Heart left ventricle (tissue), 16 donors: Measurements from ENCODE around the gene MAN1C1. TPM values are rescaled to one million over a fixed set of nuclear protein-coding genes. Genes with fewer than 3 reads are reported as not detected.

Source experiments
- ATAC-seq, 4 donors: fragments of 200-7000 bp; cut with Tn5 transposase; one replicate each; pipeline ENCODE4 v1.9.1; 2020 to 2022; ENCODE audit warnings: moderate library complexity in 4 of 4, mild to moderate bottlenecking in 3 of 4, moderate number of reproducible peaks in 1 of 4
- DNase-seq, 5 donors: peaks; one replicate each; pipeline ENCODE4 v3.0.0-alpha.2; 2020
- H3K27ac ChIP-seq, 12 donors: fragments of 200-600 bp; sonication (generic) in 4 of 12; one replicate each; pipeline versions ENCODE4 v1.5.0 to v1.8.0; 2016 to 2022; ENCODE audit warnings: mild to moderate bottlenecking in 2 of 12
- H3K27me3 ChIP-seq, 9 donors: fragments of 200-600 bp; sonication (generic) in 2 of 9; one replicate each; pipeline versions ENCODE4 v1.5.1 to v1.8.0; 2016 to 2022; ENCODE audit warnings: mild to moderate bottlenecking in 3 of 9
- H3K36me3 ChIP-seq, 9 donors: fragments of 200-600 bp; sonication (generic) in 2 of 9; one replicate each; pipeline versions ENCODE4 v1.5.0 to v1.8.0; 2018 to 2022; ENCODE audit warnings: mild to moderate bottlenecking in 2 of 9
- H3K4me1 ChIP-seq, 12 donors: fragments of 200-600 bp; sonication (generic) in 4 of 12; one replicate each; pipeline versions ENCODE4 v1.5.0 to v1.8.0; 2016 to 2022; ENCODE audit warnings: mild to moderate bottlenecking in 3 of 12
- H3K4me3 ChIP-seq, 12 donors: fragments of 200-600 bp; sonication (generic) in 4 of 12; one replicate each; pipeline versions ENCODE4 v1.5.0 to v1.8.0; 2017 to 2022; ENCODE audit warnings: mild to moderate bottlenecking in 9 of 12, moderate library complexity in 4 of 12
- H3K9me3 ChIP-seq, 12 donors: fragments of 200-600 bp; sonication (generic) in 4 of 12; one replicate each; pipeline versions ENCODE4 v1.5.0 to v1.8.0; 2016 to 2022; ENCODE audit warnings: mild to moderate bottlenecking in 1 of 12
- CTCF ChIP-seq, 12 donors: fragments of 200-600 bp; sonication (generic) in 4 of 12; IDR thresholded peaks; one replicate each; pipeline versions ENCODE4 v1.5.0 to v1.8.0; 2018 to 2022; ENCODE audit warnings: antibody characterized with exemption in 12 of 12, mild to moderate bottlenecking in 5 of 12
- POLR2A ChIP-seq, 2 donors: fragments of 450-650 bp; IDR thresholded peaks; one replicate each; pipeline ENCODE4 v1.6.1; 2017; ENCODE audit warnings: antibody characterized with exemption in 2 of 2, mild to moderate bottlenecking in 2 of 2, moderate library complexity in 2 of 2
- WGBS, 4 donors: extraction: QIAGEN DNeasy Blood & Tissue Kit in 2 of 4; methylation state at CpG; one replicate each; pipeline versions ENCODE4 v1.1.5 to v1.1.7; 2013 to 2018; 5-methylcytosine and 5-hydroxymethylcytosine counted together
- intact Hi-C, 10 donors: fragments of 100-400 bp; cut with DNase I; formaldehyde crosslinking; loops; one replicate each; pipeline versions ENCODE4 v1.11.1 to v1.14.2; 2022
- long read RNA-seq, 3 donors: library from polyadenylated mRNA; unstranded; transcript quantifications; one replicate each; pipeline ENCODE4 v2.0.0, GENCODE V29; 2020 to 2021
- polyA plus RNA-seq, 2 donors: library from polyadenylated mRNA; stranded (reverse); fragments of 200-250 nt; gene quantifications; one replicate each; pipeline ENCODE4 v1.2.3, GENCODE V29; 2013
- total RNA-seq, 9 donors: library from RNA; depleted of rRNA in 2 of 9; stranded (reverse); fragments of >200 nt in 2 of 9; fragmentation: NEBNext Ultra II Directional in 3 of 9; extraction: Animal tissue kit (Norgen Biotek cat#: 25700) in 3 of 9; gene quantifications; one replicate each; pipeline versions ENCODE4 v1.1.0 to v1.2.4, GENCODE V29; 2016 to 2023
- donor health status: ischemic (EF 13 %, LVEDD 7.1; RV severe dilation, severe dysfunction).
- donor health status: healthy with polysubstance abuse.
- donor health status: DM: no; HTN: yes; CAD: no.
- donor health status: DM: no; HTN: no; CAD: no.
- donor health status: ischemic (EF 25% LVEDD 6.9; RV normal size, moderate dysfunction).
- donor health status: ischemic (EF 25% LVEDD 5.7; RV mildly dilated, moderate dysfunction).
- donor health status: healthy.
- donor health status: DM: yes; HTN: yes; CAD: no.
- donor health status: ischemic (EF 35%, LVEDD 5.7; RV mildly dilated, moderate dysfunction).
- donor health status: nonischemic (EF 11% LVEDD 7.7; RV severe dilation, severe dysfunction).
- donor health status: DM: yes; HTN: yes; CAD: no.
- donor health status: PGD.
- donor health status: ischemic (EF 29% LVEDD 5.4; RV normal size, mild dysfunction).
- donor health status: nonischemic (EF 23%, LVEDD 6.1; RV moderate dilation, normal function).

Gene MAN1C1
- total RNA-seq (10 to 100 TPM; 10.5 to 25.7 (median 14.8) TPM), polyA plus RNA-seq (10 to 100 TPM in 1 of 2 donors, 1 to 10 TPM in 1; 7.7 to 10.9 TPM)
- long read RNA-seq, donor 1, full-length matches to known transcripts, result 17 of 27 reads
- long read RNA-seq, donor 1, partial matches to known transcripts, result 5 of 27 reads
- long read RNA-seq, donor 1, other reads (novel, unspliced or antisense), result 5 of 27 reads
- long read RNA-seq, donor 2, full-length matches to known transcripts, result 1 of 14 reads
- long read RNA-seq, donor 2, partial matches to known transcripts, result 11 of 14 reads
- long read RNA-seq, donor 2, other reads (novel, unspliced or antisense), result 2 of 14 reads
- long read RNA-seq, donor 3, full-length matches to known transcripts, result 17 of 26 reads
- long read RNA-seq, donor 3, partial matches to known transcripts, result 6 of 26 reads
- long read RNA-seq, donor 3, other reads (novel, unspliced or antisense), result 3 of 26 reads

- TF ChIP-seq CTCF (IDR thresholded peaks at IDR 0.05) (peak; percentile 23 to 66 (median 46)), POLR2A (IDR thresholded peaks at IDR 0.05) (peak in 1 of 2 donors; percentile 64)
- intact Hi-C loops, result loop anchor here in 9 of 10 donors (2.0 to 10.0 kb wide), 9 partner anchors 41 to 192 kb away; partner anchors contain the start of gene RHCE (in 1 of the 9)
- Histone ChIP-seq H3K4me3 (peak within 1 kb of the TSS; percentile 53 to 98 (median 88)), H3K27ac (peak within 1 kb of the TSS; percentile 74 to 94 (median 87)), H3K36me3 (no peaks in the 10 kb centered on the region), H3K4me1 (peaks cover 0 to 53% (median 38%) of the 10 kb centered on the region in 12 donors), H3K9me3 (no peaks in the 10 kb centered on the region), H3K27me3 (no peaks in the 10 kb centered on the region)
- ATAC-seq (peak; percentile 90 to 93 (median 92)), DNase-seq (peak; percentile 91 to 95 (median 94))
- WGBS, 4 donors, result 1% methylated on average over 20 to 116 of the region's 116 CpGs
Measured at GRCh38 chr1:25616095-25616986, at the start of gene MAN1C1. Gene MAN1C1, plus strand, starts transcription at chr1:25616791. Its CDS starts 1,007 bp downstream, at chr1:25617798.

- intact Hi-C loops, result no loop called here
- 80 to 89% (median 83%) methylated on average over 10 of the region's 10 CpGs for WGBS, 4 donors
- DNase-seq (no peak), ATAC-seq (no peak)
- no peak overlapping the region for H3K4me3 ChIP-seq
- TF ChIP-seq CTCF (IDR thresholded peaks at IDR 0.05) (no peak), POLR2A (IDR thresholded peaks at IDR 0.05) (no peak)
- no peaks in the 10 kb centered on the region for H3K9me3 ChIP-seq
- H3K4me1 ChIP-seq, result peaks cover 4 to 49% (median 36%) of the 10 kb centered on the region in 12 donors
- H3K27ac ChIP-seq, result peak overlapping the region in 11 of 12 donors; percentile 62 to 83 (median 72)
- peaks cover 0 to 33% (median 25%) of the 10 kb centered on the region in 9 donors for H3K36me3 ChIP-seq
- no peaks in the 10 kb centered on the region for H3K27me3 ChIP-seq
Measured at GRCh38 chr1:25567710-25568089, 48.9 kb upstream of the MAN1C1 start.

DNA sequence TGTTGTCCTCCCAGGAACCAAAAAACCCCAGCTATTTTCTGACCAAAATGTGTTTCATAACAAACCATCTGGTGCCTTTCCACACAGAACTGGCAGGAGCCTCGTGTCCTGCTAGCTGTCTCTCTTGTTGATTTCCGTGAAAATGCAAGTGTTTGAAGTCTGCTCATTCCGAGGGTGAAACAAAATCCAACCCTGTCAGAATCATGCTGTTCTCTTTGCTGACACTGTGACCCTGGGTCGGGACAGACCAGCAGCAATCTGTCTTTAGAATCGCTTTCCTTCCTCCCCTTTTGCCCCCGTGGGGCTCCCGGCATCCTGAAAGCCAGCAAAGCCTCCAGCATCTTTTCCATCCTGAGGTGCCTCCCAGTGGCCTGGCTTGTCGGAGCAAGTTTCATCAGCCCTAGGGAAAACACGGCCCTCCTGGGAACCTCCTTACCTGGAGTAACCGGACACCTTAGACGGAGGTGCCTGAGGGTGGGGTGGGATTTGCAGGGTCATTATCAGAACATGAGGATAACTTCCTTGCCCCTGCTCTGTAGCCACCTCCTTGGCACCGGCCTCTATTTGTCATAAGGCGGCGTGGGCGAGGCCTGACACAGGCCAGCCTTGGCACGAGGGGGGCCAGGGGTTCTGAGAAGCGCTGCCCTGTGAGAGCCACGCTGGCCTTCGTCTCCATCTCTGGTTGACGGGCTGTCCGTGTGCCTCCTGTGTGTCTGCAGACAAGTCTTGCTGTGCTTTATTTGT is 48.3 kb upstream of the MAN1C1 start:
- H3K27ac ChIP-seq, result peak overlapping the region in 10 of 12 donors; percentile 43 to 83 (median 73)
- ATAC-seq (peak in 3 of 4 donors; percentile 8 to 19 (median 13)), DNase-seq (peak in 1 of 5 donors; percentile 63)
- H3K4me3 ChIP-seq, result no peak overlapping the region
- H3K27me3 ChIP-seq, result no peaks in the 10 kb centered on the region
- peaks cover 0 to 27% (median 23%) of the 10 kb centered on the region in 9 donors for H3K36me3 ChIP-seq
- TF ChIP-seq POLR2A (IDR thresholded peaks at IDR 0.05), result no peak
- TF ChIP-seq CTCF (IDR thresholded peaks at IDR 0.05), result no peak
- 55 to 66% (median 60%) methylated on average over 18 to 21 of the region's 21 CpGs for WGBS, 4 donors
- no peaks in the 10 kb centered on the region for H3K9me3 ChIP-seq
- intact Hi-C loops, result no loop called here
- peaks cover 4 to 55% (median 37%) of the 10 kb centered on the region in 12 donors for H3K4me1 ChIP-seq
